H9 (cell line): ENCODE results near the gene RPL19. TPM values are rescaled to one million over a fixed set of nuclear protein-coding genes. Genes with fewer than 3 reads are reported as not detected.
A peak's percentile ranks its signal among the peaks of the same experiment; 100 is the strongest.

Experiments used
- DNase-seq: peaks from one replicate; pipeline ENCODE4 v3.0.0-alpha.2; 2017
- H2AFZ ChIP-seq: one replicate; pipeline ENCODE4 v1.6.1; 2013; ENCODE audit warnings: mild to moderate bottlenecking, low read length, control low read depth, moderate library complexity
- H2AK5ac ChIP-seq: 2 replicates; pipeline ENCODE4 v1.6.1; 2013; ENCODE audit warnings: low read length, control low read depth, mixed read lengths; ENCODE audit not compliant: insufficient read length
- H2BK120ac ChIP-seq: one replicate; pipeline ENCODE4 v1.6.1; 2013; ENCODE audit warnings: low read depth, mild to moderate bottlenecking, low read length, control low read depth, inconsistent platforms; ENCODE audit not compliant: poor library complexity, severe bottlenecking
- H2BK12ac ChIP-seq: 2 replicates; pipeline ENCODE4 v1.6.1; 2013; ENCODE audit warnings: low read length, control low read depth, mixed read lengths, low read depth; ENCODE audit not compliant: insufficient read length
- H2BK15ac ChIP-seq: 2 replicates; pipeline ENCODE4 v1.6.1; 2013; ENCODE audit warnings: low read depth, low read length, control low read depth
- H2BK20ac ChIP-seq: one replicate; pipeline ENCODE4 v1.6.1; 2013; ENCODE audit warnings: low read depth, mild to moderate bottlenecking, low read length, control low read depth, inconsistent platforms; ENCODE audit not compliant: poor library complexity, severe bottlenecking
- H2BK5ac ChIP-seq: 2 replicates; pipeline ENCODE4 v1.6.1; 2013; ENCODE audit warnings: low read length, control low read depth, mixed read lengths; ENCODE audit not compliant: insufficient read length
- H3K14ac ChIP-seq: 2 replicates; pipeline ENCODE4 v1.6.1; 2013; ENCODE audit warnings: low read length, control low read depth; ENCODE audit not compliant: insufficient read depth
- H3K18ac ChIP-seq: 2 replicates; pipeline ENCODE4 v1.6.1; 2013; ENCODE audit warnings: low read depth, mild to moderate bottlenecking, mixed read lengths, low read length, control low read depth; ENCODE audit not compliant: insufficient read length
- H3K23ac ChIP-seq: 2 replicates; pipeline ENCODE4 v1.6.1; 2013; ENCODE audit warnings: low read length, control low read depth, mixed read lengths, low read depth; ENCODE audit not compliant: insufficient read length
- H3K23me2 ChIP-seq: 2 replicates; pipeline ENCODE4 v1.6.1; 2013; ENCODE audit warnings: low read depth, mild to moderate bottlenecking, mixed read lengths, low read length, control low read depth; ENCODE audit not compliant: insufficient read length, poor library complexity, severe bottlenecking
- H3K27ac ChIP-seq: 2 replicates; pipeline ENCODE4 v1.5.1; 2013; ENCODE audit warnings: low read length, control low read depth, mixed read lengths, low read depth; ENCODE audit not compliant: insufficient read length
- H3K27me3 ChIP-seq: 2 replicates; pipeline ENCODE4 v1.6.1; 2013; ENCODE audit warnings: low read length, control low read depth, inconsistent platforms; ENCODE audit not compliant: insufficient read depth
- H3K4ac ChIP-seq: 2 replicates; pipeline ENCODE4 v1.6.1; 2013; ENCODE audit warnings: low read depth, mild to moderate bottlenecking, control low read depth, inconsistent platforms, low read length, moderate library complexity
- H3K4me1 ChIP-seq: 2 replicates; pipeline ENCODE4 v1.6.1; 2013; ENCODE audit warnings: low read length, control low read depth, inconsistent platforms; ENCODE audit not compliant: insufficient read depth
- H3K4me2 ChIP-seq: 2 replicates; pipeline ENCODE4 v1.6.1; 2013; ENCODE audit warnings: low read length, control low read depth, mixed read lengths; ENCODE audit not compliant: insufficient read length, insufficient read depth
- H3K56ac ChIP-seq: 2 replicates; pipeline ENCODE4 v1.6.1; 2013; ENCODE audit warnings: low read depth, mild to moderate bottlenecking, mixed read lengths, low read length, control low read depth; ENCODE audit not compliant: insufficient read length
- H3K79me1 ChIP-seq: 2 replicates; pipeline ENCODE4 v1.6.1; 2013; ENCODE audit warnings: low read depth, mild to moderate bottlenecking, moderate library complexity, low read length, control low read depth, inconsistent platforms; ENCODE audit not compliant: insufficient read depth, poor library complexity, severe bottlenecking
- H3K79me2 ChIP-seq: 2 replicates; pipeline ENCODE4 v1.6.1; 2013; ENCODE audit warnings: low read length, control low read depth, inconsistent platforms; ENCODE audit not compliant: insufficient read depth
- H3K9ac ChIP-seq: 2 replicates; pipeline ENCODE4 v1.6.1; 2013; ENCODE audit warnings: low read length, control low read depth, mixed read lengths; ENCODE audit not compliant: insufficient read length; ENCODE audit errors: extremely low read depth
- H3K9me3 ChIP-seq: one replicate; pipeline ENCODE4 v1.6.1; 2013; ENCODE audit warnings: low read depth, low read length, inconsistent platforms; ENCODE audit not compliant: control insufficient read depth
- H3T11ph ChIP-seq: one replicate; pipeline ENCODE4 v1.6.1; 2013; ENCODE audit warnings: mild to moderate bottlenecking, low read length, control low read depth, inconsistent platforms
- H4K20me1 ChIP-seq: one replicate; pipeline ENCODE4 v1.6.1; 2013; ENCODE audit not compliant: control insufficient read depth, insufficient read length, insufficient read depth
- H4K5ac ChIP-seq: 2 replicates; pipeline ENCODE4 v1.6.1; 2013; ENCODE audit warnings: low read depth, mild to moderate bottlenecking, mixed read lengths, low read length, control low read depth; ENCODE audit not compliant: insufficient read length
- H4K8ac ChIP-seq: replicated peaks from 2 replicates; pipeline ENCODE4 v1.6.1; 2013; ENCODE audit warnings: low read length, control low read depth, mixed read lengths, low read depth; ENCODE audit not compliant: insufficient read length
- H4K91ac ChIP-seq: 2 replicates; pipeline ENCODE4 v1.6.1; 2013; ENCODE audit warnings: low read depth, mild to moderate bottlenecking, moderate library complexity, mixed read lengths, low read length, control low read depth; ENCODE audit not compliant: insufficient read length
- H3K27ac Mint-ChIP-seq, 3 experiments: 2 replicates in 2 of 3; 3 replicates in 1 of 3; pipeline ENCODE4 v1.8.0; 2020 to 2021; ENCODE audit warnings: mixed read lengths in 3 of 3, mild to moderate bottlenecking in 1 of 3, moderate library complexity in 1 of 3
- H3K27me3 Mint-ChIP-seq: 2 replicates; pipeline ENCODE4 v1.8.0; 2021; ENCODE audit warnings: low read depth, mild to moderate bottlenecking, moderate library complexity, mixed read lengths
- H3K36me3 Mint-ChIP-seq, 3 experiments: 2 replicates in 2 of 3; 3 replicates in 1 of 3; pipeline ENCODE4 v1.8.0; 2020 to 2021; ENCODE audit warnings: low read depth in 3 of 3, mixed read lengths in 3 of 3; ENCODE audit not compliant: insufficient read depth in 1 of 3
- H3K4me1 Mint-ChIP-seq, 2 experiments: 2 replicates each; pipeline ENCODE4 v1.8.0; 2020; ENCODE audit warnings: mixed read lengths in 2 of 2
- H3K4me3 Mint-ChIP-seq, 2 experiments: 2 replicates in 1 of 2; 3 replicates in 1 of 2; pipeline ENCODE4 v1.8.0; 2020 to 2021; ENCODE audit warnings: mild to moderate bottlenecking in 2 of 2, mixed read lengths in 2 of 2, moderate library complexity in 1 of 2
- H3K9me3 Mint-ChIP-seq, 2 experiments: 2 replicates in 1 of 2; 3 replicates in 1 of 2; pipeline ENCODE4 v1.8.0; 2020; ENCODE audit warnings: mild to moderate bottlenecking in 2 of 2, mixed read lengths in 2 of 2, moderate library complexity in 1 of 2
- WGBS: extraction: QIAGEN DNeasy Blood & Tissue Kit; methylation state at CpG from one replicate; pipeline ENCODE4 v1.1.7; 2013; ENCODE audit warnings: missing lambda C conversion rate, low lambda C conversion rate, mixed read lengths; ENCODE audit not compliant: insufficient read length; ENCODE audit errors: extremely low coverage; 5-methylcytosine and 5-hydroxymethylcytosine counted together
- total RNA-seq: library from RNA; stranded (reverse); gene quantifications from 2 replicates; pipeline ENCODE4 v1.2.1, GENCODE V29; 2021
- TF ChIP-seq, protein P1 (sequence below): fragments of 200-600 bp; sonication (generic); conservative IDR thresholded peaks from 3 replicates; pipeline ENCODE4 v1.8.0; 2021; ENCODE audit warnings: antibody characterized with exemption, mild to moderate bottlenecking

RPL19 gene
- total RNA-seq, 1 experiment from 2014 or later: 2,038 TPM

- no peak overlapping the region for H3T11ph ChIP-seq
- no peak overlapping the region for H3K14ac ChIP-seq
- no peaks in the 10 kb centered on the region for H3K79me2 ChIP-seq
- no peaks in the 10 kb centered on the region for H4K20me1 ChIP-seq
- H4K91ac ChIP-seq: no peak overlapping the region
- H3K4me3 Mint-ChIP-seq: peak overlapping the region in 1 of 2 experiments; percentile 42; a peak in 3 of 5 replicates
- no peaks in the 10 kb centered on the region; the same call in 1 of the 2 replicates for H3K4me1 ChIP-seq
- H3K27me3 ChIP-seq: no peaks in the 10 kb centered on the region
- H3K27ac Mint-ChIP-seq: no peak overlapping the region
- no CpG with 5 or more reads among the region's 8 CpGs for WGBS
- no peak overlapping the region for H4K5ac ChIP-seq
- H2BK120ac ChIP-seq: no peak overlapping the region
- no peak overlapping the region for H2BK5ac ChIP-seq
- H2AK5ac ChIP-seq: no peak overlapping the region
- H2BK15ac ChIP-seq: no peak overlapping the region
- H2BK12ac ChIP-seq: no peak overlapping the region
- no peaks in the 10 kb centered on the region for H3K9me3 Mint-ChIP-seq
- H3K18ac ChIP-seq: no peak overlapping the region
- no peak for DNase-seq
- H4K8ac ChIP-seq: no peak overlapping the region
- no peak overlapping the region for H3K56ac ChIP-seq
- H3K4me1 Mint-ChIP-seq: peaks cover 25 to 55% of the 10 kb centered on the region in 2 experiments
- H2AFZ ChIP-seq: no peak overlapping the region
- no peak overlapping the region for H3K4me2 ChIP-seq
- H3K23me2 ChIP-seq: peaks cover 6% of the 10 kb centered on the region
- TF ChIP-seq, protein P1, sequence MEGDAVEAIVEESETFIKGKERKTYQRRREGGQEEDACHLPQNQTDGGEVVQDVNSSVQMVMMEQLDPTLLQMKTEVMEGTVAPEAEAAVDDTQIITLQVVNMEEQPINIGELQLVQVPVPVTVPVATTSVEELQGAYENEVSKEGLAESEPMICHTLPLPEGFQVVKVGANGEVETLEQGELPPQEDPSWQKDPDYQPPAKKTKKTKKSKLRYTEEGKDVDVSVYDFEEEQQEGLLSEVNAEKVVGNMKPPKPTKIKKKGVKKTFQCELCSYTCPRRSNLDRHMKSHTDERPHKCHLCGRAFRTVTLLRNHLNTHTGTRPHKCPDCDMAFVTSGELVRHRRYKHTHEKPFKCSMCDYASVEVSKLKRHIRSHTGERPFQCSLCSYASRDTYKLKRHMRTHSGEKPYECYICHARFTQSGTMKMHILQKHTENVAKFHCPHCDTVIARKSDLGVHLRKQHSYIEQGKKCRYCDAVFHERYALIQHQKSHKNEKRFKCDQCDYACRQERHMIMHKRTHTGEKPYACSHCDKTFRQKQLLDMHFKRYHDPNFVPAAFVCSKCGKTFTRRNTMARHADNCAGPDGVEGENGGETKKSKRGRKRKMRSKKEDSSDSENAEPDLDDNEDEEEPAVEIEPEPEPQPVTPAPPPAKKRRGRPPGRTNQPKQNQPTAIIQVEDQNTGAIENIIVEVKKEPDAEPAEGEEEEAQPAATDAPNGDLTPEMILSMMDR: no peak
- H3K79me1 ChIP-seq: no peaks in the 10 kb centered on the region
- H3K27ac ChIP-seq: no peak overlapping the region
- no peak overlapping the region for H3K9ac ChIP-seq
- no peak overlapping the region for H3K4ac ChIP-seq
- H3K9me3 ChIP-seq: no peaks in the 10 kb centered on the region
- H3K27me3 Mint-ChIP-seq: peaks cover 16% of the 10 kb centered on the region
- no peak overlapping the region for H3K23ac ChIP-seq
- H3K36me3 Mint-ChIP-seq: peaks cover 9 to 14% (median 13%) of the 10 kb centered on the region in 3 experiments
- H2BK20ac ChIP-seq: no peak overlapping the region
Measured at GRCh38 chr17:39208893-39209292, 8.8 kb downstream of the RPL19 start.
